Stimulated activated CD4-positive, alpha-beta T cell treated with anti-CD3 and anti-CD28 coated beads, Interleukin-1b, Interleukin-23, amount 100 ng/mL, for 1 hour (primary cell): ENCODE data around the gene HTR3C.
"Not testable (repeated sequence)": the region's sequence is repeated elsewhere in the genome, so short reads cannot be mapped to it uniquely, and the experiment has no call there.

Experiments
- DNase-seq, 2 donors: peaks; one replicate each; pipeline ENCODE4 v3.0.0-alpha.2; 2020; ENCODE audit warnings: low read depth in 2 of 2

HTR3C gene, protein sequence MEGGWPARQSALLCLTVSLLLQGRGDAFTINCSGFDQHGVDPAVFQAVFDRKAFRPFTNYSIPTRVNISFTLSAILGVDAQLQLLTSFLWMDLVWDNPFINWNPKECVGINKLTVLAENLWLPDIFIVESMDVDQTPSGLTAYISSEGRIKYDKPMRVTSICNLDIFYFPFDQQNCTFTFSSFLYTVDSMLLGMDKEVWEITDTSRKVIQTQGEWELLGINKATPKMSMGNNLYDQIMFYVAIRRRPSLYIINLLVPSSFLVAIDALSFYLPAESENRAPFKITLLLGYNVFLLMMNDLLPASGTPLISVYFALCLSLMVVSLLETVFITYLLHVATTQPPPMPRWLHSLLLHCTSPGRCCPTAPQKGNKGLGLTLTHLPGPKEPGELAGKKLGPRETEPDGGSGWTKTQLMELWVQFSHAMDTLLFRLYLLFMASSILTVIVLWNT

DNA sequence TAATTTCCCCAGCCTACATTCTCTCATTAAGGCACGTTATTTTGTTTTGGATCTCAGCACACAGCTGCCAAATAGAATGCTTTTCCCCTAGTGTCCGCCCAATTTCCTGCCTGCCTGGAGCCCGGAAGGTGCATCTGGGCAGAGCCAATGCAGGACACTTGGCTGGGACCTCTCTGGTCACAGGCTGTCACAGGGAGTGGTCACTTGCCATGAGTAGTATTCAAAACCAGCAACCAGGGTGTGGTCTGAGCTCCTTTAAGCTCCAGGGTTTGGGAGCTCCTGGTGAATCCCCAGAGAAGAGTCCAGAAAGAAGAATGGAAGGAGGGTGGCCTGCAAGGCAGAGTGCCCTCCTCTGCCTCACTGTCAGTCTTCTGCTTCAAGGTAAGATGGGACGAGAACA, at the start of gene HTR3C:
TSS of gene HTR3C (plus strand) at position 281 of the 400 bp plus-strand sequence. CDS start at position 315, 34 bp downstream.
- DNase-seq: no peak

DNA sequence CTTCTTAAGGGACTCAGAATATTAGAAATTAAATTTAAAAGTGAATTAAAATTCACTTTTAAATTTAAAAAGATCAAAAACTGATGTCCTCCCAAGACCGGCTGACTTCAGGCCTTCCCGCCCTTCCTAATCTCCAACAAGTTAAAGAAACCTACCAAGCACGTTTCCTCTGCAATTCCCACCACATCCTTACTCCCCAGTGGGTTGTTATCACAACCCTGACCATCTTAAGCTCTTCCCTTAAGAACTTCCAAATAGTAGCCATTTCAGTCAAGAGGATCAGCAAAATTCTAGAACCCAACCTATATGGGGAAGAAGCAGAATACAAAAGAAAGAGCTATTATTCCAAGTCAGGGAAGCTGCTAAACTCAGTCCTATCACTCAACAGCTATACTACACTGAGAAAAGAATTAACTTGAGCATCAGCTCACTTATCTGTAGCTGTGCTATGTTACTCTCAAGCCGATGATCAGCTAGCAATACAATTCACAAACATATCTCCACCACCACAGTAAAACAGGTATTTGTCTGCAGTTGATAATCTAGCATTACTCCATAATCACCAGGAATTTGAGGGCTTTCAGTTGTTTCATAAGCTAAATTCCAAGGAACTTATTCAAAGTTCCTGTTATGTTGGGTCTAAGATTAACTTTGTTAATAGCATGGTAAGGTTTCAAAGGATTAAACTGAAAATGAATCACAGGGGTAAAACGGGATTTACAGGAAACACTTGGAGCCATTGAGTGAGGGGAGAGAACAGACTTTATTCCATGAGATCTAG, 49.5 kb upstream of the HTR3C start:
- no peak for DNase-seq

DNA sequence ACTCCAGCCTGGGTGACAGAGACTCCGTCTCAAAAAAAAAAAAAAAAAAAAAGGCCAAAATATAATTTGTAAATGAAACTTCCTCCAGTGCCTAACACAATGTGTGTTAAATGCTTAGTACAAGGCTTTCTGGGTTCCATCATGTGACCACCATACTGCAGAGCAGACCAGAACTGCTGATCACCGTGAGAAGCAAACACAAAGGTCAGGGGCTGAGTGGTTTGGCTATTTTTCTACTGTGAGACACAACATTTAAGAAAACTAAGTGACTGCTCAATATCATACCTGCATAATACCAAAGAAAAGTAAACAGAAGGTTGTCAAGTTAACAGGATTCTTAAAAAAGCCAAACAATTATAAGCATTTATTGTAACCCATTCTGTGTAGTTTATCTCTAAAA, 48.4 kb upstream of the HTR3C start:
- DNase-seq: no peak

DNA sequence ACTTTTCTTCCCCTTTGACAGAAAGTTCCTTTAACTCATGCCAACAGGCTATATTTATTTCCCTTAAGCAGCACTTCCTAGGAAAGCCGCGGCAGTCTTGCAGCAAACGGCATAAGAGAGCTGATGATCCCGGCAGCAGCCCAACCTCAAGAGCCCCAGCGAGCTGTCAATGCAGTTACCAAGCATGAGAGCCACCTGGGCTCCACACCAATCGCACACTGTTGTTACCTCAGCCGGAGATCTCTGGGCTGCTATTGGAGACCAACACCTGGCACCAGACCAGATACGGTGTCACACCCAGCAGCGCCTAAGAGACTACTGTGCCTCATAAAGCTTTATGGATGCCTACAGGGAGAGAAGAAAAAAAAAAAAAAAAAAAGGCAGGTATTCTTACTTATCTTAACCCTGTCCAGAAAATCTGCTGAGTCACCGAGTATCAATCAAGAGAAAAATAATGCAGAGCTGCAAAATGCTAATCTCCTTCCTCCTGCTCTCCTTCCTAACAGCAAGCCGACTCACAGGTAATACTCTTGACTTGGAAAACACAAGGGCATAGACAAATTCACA, 46.8 kb upstream of the HTR3C start:
- no peak for DNase-seq

DNA sequence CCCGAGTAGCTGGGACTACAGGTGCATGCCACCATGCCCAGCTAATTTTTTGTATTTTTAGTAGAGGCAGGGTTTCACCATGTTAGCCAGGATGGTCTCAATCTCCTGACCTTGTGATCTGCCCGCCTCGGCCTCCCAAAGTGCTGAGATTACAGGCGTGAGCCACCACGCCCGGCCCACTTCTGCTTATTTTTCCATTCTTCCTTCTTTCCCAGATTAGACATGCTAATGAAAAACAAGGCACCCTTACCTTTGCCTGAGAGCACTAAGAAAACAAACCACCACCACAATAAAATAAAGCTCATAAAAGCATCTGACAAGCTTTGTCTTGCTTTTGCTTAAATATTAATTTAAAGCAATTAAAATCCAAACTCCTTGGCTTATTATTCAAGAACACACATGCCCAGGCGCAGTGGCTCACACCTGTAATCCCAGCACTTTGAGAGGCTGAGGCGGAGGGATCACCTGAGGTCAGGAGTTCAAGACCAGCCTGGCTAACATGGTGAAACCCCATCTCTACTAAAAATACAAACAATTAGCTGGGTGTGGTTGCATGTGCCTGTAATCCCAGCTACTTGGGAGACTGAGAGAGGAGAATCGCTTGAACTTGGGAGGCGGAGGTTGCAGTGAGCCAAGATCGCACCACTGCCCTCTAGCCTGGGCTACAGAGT, 45.6 kb upstream of the HTR3C start:
- not testable (repeated sequence) for DNase-seq

DNA sequence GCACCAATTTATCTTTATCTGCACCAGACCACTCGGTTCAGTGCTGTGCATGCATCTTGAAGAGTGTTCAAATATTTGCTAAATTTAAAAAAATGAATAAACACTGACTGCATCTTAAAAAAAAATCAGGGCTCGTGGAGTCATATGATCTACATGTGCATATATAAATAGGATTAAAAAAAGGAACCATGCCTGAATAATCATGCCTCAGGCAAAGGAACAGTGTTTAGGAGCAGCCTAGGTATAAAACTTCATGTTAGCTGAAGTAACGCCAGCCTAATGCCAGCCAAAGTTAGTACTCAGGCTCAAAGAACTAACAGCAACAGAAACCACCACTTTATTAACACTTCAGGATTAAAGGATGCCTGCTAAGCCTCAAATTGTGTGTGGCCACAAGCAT, 44.7 kb upstream of the HTR3C start:
- DNase-seq: no peak

DNA sequence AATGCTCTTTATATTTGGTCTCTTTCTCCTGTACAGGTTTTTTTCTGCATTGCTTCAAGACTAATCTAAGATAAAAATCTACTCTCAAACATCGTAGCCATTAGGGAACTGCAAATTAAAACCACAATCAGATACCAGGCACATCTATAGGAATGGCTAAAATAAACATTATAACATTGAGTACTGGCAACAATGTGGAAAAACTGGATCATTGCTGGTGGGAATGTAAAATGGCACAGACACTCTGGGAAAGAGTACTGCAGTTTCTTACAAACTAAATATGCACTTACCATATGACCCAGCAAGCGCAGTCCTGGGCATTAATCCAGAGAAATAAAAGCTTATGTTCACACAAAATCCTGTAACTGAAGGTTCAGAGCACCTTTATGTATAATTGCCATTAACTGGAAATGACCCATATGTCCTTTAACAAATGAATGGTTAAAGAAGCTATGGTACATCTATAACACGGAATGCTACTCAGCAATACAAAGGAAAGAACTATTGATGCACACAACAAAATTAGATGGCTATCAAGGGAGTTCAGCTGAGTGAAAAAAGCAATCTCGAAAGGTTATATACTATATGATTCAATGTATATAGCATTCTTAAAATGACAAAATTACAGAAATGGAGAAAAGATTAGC, 41.5 kb upstream of the HTR3C start:
- no peak for DNase-seq

DNA sequence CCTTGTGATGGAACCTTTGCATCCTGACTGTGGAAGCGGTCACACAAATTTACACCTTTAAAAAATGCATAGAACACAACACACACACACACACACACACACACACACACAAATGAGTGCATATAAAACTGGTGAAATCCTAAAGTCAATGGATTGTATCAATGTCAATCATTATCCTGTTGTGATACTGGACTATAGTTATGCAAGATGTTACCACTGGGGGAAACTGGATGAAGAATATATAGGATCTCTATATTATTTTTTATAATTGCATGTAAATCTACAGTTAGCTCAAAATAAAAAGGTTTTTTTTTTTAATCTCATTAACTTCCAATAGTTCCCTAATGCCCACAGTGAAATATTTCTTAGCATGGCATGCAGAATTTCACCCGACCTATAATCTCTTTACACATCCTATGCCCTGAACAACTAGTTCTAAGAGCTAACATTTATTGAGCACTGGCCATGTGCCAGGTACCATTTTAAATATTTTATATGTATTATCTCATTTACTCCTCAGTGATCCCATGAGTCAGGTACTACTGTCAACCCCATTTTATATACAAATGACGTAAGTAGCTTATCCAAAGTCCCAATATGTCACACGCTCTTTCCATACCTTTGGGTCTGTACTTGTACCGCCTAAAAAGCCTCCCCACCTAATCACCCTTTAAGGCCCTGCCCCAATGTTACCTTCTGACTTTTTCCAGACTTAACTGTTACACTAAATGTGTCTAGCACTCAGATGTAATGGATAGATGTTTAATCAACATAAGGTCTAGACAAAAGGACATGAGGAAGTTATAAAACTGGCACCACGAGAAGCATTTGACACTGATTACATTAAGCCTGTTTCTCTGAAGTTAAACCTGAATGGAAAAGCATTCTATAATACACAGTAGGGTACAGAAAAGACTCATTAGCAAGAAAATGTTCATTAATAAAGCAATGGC, 40.6 kb upstream of the HTR3C start:
- no peak for DNase-seq

DNA sequence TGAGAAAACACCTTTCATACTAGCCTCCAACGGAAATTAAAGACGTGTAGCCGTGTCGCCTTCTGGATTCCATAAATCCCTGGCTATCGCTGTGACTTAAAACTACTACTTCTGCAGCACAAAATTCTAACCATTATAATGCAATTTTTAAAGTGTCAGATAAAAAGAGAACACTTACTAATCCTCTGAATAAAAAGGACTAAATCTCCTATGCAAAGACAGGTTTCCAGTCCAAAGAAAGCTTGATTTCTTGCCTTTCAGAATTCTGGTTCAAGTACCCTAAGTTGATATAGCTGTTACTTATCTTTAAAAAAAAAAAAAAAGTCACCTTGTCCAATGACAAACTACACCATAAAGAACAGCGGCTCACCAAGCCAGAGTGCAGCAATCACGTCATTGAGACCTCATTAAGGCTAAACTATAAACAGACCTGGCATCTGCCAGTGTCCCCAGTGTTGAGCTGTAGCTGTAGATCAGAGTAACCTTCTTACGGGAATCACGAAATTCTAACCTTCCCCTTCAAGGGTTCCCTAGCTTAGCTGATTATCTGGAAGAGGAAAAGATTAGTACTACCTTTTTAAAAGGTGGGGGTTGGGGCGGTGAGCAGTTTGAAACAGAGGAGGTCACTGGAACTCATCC, 37.3 kb upstream of the HTR3C start:
- no peak for DNase-seq

DNA sequence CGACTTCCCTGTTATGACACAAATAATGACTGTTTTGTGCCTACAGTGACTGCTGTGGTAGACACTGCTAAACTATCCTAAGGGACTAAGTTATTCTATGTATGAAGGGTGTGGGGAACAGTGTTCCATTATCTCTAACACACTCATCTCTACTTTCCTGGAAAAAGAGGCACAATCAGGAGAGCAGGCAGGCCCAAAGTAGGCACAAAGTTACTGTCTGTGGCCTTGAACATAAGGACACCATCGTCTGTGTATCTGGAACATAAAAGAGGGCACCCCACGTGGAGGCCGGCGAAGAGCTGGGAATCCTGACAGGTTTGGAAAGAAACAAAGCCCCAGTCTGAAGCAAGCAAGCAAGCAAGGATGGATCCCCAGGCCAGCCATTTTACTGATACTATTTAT, 36.7 kb upstream of the HTR3C start:
- DNase-seq: no peak

DNA sequence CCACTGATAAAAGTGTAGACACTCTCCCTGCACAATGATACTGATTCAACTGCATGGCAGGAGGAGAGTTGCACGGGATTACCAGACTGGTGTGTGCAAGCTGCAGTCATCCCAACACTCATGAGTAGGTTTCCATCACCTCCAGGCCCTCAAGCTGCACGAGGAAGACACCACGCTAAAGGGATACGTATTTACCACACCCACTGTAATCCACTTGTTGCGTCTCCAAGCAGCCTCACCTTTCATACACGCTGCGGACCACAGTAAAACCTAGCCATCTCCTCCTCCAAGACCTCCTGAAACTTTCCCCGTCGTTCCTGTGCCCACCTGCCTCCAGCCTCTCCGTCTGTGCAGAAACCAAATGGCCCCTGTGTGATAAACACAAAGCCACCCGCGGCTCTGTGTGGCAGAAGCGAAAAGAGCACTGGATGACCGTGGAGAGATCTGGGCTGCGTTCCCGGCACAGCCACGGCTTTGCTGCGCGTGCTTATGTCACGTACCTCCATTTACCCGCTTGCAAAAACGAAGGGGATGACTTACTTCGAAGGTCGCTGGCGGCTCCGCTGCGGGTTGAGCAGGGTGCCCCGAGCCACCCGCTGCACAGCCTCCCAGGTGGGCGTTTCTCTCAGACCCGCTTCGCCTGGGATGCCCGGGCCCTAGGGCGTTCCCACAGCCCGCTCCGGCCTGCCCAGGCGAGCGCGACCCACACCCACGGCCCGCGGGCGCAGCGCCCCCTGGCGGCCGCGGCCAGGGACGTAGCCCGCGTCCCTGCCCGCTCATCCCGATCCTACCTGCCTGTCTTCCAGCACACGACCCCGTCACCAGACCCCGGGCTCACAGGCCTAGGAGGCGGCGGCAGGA, 35.8 kb upstream of the HTR3C start:
- peak in 1 of 2 donors; percentile 30 for DNase-seq

DNA sequence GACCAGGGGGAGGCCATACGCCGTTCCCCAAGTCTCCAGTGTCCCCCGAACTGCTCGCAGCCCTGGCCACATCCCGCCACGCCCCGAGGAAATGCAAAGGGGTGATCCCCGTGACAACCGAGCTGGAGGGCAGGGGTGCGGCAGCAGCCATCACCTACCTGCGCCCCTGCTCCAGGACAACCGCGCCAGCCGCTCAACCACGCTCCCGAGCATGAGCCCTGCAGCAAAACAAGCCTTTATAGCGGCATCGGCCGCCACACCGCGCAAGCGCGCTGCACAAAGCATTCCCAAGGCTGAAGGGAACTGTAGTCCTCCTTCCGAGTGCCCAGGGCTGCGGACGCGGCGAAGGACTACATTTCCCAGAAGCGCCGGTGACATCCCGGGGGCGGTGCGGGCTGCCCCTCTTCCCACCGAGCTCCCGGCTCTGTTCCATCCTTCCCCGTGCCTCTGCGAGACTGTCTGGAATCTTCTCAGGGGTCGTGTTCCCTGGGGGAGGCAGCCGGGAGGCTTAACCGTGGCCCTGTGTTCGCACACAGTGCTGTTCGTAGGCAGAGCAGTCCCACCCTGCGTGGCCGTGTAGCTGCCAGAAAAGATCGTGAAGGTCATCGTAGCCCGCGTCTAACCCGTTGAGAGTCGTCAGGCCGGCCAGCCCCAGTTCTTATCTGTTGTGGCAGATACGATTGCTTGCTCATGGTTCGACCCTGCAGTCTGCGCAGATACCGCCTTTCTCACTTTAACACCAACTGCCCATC, 35.0 kb upstream of the HTR3C start, which contains the start of gene ABCC5:
TSS of gene ABCC5 (minus strand) at position 213 of the 752 bp plus-strand sequence. CDS start 3,492 bp downstream, outside the sequence.
- DNase-seq: peak; percentile 54 to 67

DNA sequence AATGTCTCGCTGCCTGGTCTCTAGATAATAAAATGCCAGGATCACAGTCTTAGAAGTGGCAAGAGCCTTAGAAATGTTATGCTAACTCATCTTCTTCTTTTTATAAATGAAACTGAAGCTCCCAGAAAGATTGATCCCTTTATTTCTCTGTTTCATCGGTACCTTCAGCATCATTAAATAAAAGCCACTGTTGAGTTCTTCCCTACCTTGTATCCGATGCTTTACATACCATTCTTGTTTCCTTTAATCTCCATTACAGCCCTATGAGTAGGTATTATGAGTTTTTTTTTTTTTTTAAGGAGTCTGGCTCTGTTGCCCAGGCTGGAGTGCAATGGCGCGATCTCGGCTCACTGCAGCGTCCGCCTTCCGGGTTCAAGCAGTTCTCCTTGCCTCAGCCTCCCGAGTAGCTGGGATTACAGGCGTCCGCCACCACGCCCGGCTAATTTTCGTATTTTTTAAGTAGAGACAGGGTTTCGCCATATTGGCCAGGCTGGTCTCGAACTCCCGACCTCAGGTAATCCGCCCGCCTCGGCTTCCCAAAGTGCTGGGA, 34.3 kb upstream of the HTR3C start:
- DNase-seq: no peak

DNA sequence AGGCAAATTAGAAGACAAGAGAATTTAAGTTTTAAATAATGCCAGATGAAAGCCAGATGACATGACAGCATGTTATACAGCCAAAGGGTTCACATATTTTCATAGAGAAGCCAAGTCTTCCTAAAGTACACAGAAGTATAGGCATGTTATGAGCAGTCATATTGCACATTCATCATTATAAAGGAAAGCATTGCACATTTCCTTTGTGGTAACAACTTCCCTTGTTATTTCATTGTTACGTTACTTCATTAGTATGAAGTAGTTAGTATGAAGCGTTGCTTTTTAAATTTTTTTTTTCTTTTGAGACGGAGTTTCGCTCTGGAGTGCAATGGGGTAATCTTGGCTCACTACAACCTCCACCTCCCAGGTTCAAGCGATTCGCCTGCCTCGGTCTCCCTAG, 30.5 kb upstream of the HTR3C start:
- no peak for DNase-seq

DNA sequence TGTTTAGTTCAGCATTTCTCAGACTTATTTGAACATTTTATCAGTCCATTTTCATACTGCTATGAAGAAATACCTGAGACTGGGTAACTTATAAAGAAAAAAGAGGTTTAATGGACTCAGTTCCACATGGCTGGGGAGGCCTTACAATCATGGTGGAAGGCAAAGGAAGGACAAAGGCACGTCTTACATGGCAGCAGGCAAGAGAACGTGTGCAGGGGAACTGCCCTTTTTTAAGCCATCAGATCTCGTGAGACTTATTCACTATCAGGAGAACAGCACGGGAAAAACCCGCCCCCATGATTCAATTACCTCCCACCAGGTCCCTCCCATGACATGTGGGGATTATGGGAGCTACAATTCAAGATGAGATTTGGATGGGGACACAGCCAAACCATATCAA, 27.6 kb upstream of the HTR3C start:
- not testable (repeated sequence) for DNase-seq

DNA sequence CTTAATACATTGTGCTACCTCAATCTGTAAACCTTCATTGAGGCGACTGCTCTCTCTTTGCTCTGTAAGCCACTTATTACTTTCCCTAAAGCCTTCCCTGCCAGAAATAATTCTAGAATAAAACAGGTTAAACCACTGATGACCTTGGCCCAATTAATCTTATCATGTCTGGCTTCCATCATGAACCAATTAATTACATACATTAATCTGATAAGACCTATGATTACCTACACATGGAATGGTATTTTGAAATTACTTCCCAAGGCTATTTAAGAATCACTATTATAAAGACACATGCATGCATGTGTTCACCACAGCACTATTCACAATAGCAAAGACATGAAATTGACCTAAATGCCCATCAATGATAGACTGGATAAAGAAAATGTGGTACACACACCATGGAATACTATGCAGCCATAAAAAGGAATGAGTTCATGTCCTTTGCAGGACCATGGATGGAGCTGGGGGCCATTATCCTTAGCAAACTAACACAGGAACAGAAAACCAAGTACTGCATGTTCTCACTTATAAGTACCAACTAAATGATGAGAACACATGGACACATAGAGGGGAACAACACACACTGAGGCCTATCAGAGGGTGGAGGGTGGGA, 24.5 kb upstream of the HTR3C start:
- DNase-seq: not testable (repeated sequence)

DNA sequence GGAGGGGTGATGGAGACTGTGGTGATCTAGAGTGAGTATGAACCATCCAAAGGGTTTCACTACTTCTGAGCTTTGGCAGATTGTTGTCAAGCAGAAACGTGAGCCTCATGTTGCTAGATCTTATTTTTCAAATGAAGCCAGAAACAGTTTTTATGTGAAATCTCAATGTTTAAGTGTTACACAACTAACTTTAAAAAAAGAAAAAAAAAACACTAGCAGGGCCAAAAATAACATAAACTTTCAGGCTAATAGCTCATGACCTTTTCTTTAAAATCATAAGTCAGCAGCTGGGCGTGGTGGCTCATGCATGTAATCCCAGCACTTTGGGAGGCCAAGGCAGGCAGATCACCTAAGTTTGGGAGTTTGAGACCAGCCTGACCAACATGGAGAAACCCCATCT, 23.4 kb upstream of the HTR3C start:
- DNase-seq: no peak
